Frontal cortex (tissue), 4 donors: ENCODE measurements around the gene ADGRA3. TPM values are rescaled to one million over a fixed set of nuclear protein-coding genes. Genes with fewer than 3 reads are reported as not detected.

Source experiments
- DNase-seq, 2 donors: peaks; one replicate each; pipeline ENCODE4 v3.0.0; 2012; ENCODE audit warnings: low spot score in 2 of 2
- FAIRE-seq: peaks from 2 replicates; lab custom pipeline; 2012; peaks lifted over from hg19 to GRCh38; lab: Jason Lieb, UNC
- total RNA-seq: library from RNA; depleted of rRNA; stranded (reverse); fragments of >200 nt; gene quantifications from one replicate; pipeline ENCODE4 v1.2.3, GENCODE V29; 2014
- donor health status: control.
- donor health status: control.
- donor health status: control.

ADGRA3 gene
- total RNA-seq, 1 donor from 2014 or later: 45.2 TPM

DNA sequence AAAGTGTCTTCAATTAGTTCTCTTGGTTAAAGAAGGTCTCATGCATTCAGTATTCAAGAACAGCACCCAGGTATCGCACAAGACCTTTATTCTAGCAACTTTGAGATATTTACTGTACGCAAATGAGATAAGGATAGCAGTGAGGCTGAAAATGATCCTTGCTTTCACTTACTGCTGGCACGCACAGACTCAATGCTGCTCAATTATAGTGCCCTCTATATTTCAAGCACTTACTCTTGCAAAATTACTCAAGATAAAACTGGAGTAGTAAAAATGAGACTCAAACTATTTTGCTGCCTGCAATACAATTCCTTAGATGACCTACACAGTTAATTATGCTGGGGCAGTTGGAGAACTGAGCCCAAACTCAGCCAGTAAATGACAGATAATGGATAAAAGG, 60.9 kb downstream of the ADGRA3 start:
- DNase-seq (no peak), FAIRE-seq (no peak)

DNA sequence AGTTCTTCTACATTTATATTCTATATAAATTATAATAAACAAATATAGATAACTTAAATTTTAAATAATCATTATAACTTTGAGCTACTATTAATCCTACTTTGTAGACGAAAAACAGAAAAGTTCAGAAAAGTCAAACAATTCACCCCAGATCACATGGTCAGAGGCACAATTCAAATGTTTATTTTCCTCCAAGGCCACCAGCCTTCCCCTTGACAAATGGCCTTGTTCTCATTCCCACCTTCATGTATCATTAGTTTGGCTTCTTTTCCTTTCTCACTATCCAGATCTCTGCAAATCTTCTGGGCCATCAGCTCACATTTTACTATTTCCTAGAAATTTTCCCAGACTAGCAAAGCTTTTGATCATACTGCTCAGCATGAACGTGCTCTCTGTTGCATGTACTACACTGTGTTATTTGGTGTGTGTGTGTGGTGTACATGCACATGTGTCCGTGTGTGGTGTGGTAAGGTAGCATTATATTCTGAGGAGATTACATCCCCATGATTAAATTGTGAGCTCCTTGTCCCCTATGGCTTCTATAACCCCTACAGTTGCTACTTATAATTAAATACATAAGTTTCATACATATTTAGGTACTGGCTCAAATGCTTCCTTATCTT, 61.5 kb downstream of the ADGRA3 start:
- DNase-seq (no peak), FAIRE-seq (no peak)

DNA sequence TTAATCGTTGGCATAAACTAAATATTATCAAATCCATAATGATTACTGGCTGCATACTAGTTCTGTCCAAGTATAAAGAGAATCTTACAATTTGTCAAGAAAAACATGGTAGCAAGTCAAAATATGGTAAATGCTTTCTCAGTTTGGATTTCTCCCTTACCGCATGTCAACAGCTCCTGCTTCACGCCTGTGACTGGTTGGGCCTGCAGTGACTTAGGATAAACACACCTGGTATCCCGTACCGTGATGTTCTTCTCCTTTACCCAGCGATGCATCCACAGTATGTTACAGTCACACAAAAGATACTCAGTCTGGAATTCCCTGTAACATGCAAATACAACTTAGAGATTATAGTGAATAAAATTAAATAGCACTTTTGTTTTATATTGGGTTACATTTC, 71.1 kb downstream of the ADGRA3 start:
- no peak for FAIRE-seq
- no peak for DNase-seq

DNA sequence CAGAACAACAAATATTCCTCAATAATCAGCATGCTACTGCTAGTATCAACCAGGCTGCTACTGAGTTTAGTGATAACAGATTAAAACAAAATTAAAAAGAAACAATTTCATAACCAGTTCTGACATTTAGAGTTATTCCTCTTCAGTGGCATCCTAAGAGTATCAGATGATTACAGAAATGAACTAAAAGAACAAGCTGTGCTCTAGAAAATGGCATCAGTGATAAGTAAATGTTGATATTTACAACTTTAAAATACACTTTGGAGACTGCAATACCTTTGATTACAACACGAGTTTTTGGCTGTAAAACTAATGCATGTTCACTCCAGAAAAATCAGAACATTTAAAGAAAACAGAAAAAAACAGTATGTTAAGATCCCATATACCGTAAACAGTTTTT, 72.9 kb downstream of the ADGRA3 start:
- no peak for FAIRE-seq

DNA sequence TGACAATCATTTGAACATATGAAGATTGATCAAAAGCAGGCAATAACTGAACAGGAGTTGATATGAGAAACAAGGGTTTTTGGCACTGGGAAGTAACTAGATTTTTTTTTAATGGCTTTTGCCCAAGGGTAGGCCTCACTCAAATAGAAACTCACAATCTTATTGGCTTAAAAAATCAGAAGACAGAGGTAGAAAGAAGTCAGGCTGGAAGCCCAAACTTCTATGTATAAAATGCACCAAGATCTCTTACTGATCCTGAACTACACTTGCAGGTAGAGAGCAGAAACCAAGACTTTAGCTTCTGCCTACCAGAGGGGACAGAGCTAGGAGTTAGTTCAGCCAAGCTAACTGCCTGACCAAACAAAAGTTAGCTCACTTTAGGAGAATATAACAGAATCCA, 74.9 kb downstream of the ADGRA3 start:
- no peak for DNase-seq
- no peak for FAIRE-seq

More for the DNA sequence above, 72.9 kb downstream of the ADGRA3 start:
- no peak for DNase-seq

DNA sequence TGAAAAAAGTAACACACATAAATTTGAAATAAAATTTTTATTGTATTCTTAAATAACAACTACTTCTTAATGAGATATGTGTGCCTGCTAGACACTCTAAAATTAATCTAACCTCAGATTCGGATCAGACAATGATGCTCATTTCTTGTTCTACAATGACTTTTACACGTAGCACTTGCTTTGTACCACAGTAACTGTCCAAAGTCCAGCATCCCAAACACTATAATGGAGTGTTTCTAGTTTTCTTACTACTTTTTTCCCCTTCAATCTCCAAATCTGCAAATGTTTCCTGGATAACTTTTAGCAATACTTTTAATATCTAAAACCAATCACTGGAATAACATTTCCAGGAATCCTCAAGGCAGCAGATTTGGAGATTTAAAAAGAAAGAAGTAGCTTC, 75.9 kb downstream of the ADGRA3 start:
- no peak for FAIRE-seq
- DNase-seq: no peak

DNA sequence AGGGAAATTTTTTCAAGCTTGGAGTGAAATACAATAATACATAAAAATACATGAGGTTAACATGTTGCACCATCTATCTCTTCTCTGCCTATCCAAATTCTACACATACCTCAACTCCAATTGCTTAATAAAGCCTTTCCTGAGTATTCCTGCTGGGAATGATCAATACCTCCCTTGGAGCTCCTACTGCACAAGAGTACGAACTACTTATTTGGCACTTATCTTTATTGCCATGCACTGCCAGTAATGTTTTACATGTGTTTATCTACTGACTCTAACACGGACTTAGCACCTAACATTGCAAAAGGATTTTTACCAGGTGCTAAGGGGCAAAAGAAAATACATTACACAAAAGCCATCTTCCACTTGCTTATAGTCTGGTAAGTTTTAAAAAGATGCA, 80.2 kb downstream of the ADGRA3 start:
- DNase-seq (no peak), FAIRE-seq (no peak)

DNA sequence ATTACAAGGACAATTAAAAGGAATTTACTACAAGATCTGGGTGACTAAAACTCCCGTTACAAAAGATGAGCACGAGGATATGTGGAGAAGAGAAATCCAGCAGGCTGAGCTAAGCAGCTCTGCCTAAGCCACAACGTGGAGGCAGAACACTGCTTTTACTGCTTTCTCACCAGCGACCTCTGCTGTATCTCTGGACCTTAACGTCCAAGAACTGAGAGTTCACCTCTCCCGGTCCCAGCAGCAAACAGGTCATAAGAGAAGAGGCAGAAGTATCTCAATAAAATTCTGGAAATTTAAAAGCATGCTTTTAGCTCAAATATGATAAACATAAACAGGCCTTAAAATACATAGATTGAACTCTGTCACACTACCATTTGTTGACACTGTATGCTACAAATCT, 81.0 kb downstream of the ADGRA3 start:
- FAIRE-seq: no peak
- DNase-seq: no peak

DNA sequence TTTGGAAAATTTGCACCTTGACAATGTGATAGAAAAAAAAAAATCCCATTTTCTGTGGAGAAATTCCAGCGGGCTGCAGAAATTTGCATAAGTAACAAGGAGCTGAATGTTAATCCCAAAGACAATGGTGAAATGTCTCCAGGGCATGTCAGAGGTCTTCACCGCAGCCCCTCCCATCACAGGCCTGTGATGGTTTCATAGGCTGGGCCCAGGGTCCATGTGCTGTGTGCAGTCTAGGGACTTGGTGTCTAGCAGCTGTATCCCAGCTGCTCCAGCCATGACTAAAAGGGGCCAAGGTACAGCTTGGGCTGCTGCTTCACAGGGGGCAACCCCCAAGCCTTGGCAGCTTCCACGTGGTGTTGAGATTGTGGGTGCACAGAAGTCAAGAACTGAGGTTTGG, 85.2 kb downstream of the ADGRA3 start:
- DNase-seq (no peak), FAIRE-seq (no peak)

DNA sequence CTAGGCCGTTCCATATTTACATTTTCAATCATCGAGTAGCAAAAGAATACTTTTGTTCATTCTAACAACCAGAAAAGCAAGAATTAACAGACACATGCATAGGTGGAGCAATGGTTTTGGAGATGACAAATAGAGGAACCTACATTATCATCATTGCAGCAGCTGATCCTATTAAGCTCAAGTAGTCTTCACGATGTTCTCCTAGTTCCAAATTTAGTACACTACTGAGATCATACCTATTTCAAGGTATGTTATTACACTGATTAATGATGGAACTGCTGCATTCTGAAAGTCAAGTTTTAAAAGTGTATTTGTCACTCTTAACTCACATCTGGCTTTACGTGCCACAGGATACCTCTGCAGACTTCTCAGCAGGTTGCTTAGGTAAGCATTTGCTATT, 87.4 kb downstream of the ADGRA3 start:
- FAIRE-seq (no peak), DNase-seq (no peak)

DNA sequence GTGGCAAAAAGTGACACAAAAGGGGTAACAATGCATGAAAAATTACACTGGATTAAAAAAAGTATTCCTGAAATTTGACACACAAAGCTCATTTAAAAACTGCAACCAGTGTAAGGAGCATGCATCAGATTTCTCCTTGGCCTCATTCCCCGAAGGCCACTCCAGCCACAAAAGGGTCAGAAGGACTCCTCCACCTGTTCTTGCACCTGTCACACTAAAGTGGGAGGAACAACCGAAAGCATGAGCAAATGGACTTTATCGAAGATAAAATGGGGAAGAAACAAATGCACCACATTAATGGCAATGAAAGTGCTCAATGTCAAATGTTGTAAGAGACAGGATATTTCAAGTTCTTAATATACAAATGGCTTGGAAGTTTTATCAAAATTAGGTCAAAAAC, 88.2 kb downstream of the ADGRA3 start:
- DNase-seq (no peak), FAIRE-seq (no peak)

DNA sequence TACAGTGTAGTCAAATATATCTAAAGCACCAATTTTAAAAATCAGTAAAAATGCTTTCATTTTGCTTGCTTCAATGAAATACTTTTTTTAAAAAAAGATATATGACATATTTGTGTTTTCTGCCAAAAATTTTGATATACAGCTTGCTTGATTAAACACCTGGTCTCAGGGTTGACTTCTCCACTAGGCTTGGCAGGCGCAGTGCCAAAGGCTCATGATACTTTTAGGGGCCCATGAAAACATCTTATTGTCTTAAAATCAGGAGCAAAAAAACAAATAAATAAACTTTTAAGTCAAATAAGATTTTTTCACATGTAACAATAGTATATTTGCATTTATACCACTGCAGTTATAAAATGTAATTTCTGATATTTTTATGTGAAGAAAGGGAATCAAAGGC, 95.6 kb downstream of the ADGRA3 start:
- no peak for DNase-seq

DNA sequence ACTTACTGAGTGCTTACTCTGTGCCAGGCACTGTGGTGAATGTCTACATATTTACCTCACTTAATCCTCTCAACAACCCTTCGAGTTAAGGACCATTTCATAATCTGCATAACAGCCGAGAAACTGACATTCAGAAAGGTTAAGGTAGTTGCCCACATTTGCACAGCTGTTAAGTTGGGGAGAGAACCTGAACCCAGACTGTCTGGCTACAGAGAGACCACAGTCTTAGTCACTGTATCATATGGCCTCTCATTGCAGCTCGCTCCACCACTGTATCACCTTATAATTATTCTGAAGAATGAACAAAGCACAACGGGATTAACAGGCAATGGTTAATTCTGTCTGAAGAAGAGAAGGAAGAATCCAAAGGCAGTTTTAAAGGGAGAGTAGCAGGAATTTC, 98.5 kb downstream of the ADGRA3 start:
- FAIRE-seq: no peak

More for the DNA sequence above, 95.6 kb downstream of the ADGRA3 start:
- FAIRE-seq: no peak

DNA sequence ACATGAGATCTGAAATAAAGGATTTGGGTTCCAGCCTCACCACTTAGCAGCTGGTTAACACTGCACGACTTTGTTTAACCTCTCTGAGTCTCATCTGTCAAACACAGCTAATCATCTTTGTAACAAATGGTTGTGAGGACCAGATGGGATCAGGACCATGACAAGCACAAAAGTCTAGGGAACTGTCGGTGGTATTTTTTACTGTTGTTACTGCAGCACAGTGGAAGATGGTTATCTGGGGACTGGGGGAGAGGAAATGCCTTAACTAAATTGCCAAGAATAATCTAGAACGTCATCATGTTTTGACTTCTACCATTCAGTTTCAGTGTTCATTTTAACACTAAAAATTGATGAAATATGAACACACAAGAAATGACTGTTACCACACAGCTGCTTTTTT, 99.5 kb downstream of the ADGRA3 start:
- no peak for DNase-seq
- no peak for FAIRE-seq

More for the DNA sequence above, 98.5 kb downstream of the ADGRA3 start:
- no peak for DNase-seq

DNA sequence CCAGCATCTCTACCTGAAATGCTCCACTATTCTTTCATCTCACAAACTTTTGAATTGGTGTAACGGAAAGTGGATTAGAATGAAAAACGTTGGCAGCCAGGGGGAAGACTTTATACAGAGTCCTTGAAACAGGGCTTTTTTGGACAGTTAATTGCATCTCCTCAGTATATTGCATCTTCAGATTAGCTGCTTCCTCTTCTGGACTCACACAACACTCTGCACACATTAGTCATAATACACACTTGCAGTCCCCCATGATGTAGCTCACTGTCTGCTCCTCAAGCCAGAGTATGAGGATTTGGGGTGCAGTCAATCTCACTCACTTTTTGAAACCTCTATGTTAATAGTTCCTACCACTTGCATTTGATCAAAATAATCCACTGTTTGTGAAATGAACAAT, 101.0 kb downstream of the ADGRA3 start:
- no peak for FAIRE-seq
- no peak for DNase-seq

DNA sequence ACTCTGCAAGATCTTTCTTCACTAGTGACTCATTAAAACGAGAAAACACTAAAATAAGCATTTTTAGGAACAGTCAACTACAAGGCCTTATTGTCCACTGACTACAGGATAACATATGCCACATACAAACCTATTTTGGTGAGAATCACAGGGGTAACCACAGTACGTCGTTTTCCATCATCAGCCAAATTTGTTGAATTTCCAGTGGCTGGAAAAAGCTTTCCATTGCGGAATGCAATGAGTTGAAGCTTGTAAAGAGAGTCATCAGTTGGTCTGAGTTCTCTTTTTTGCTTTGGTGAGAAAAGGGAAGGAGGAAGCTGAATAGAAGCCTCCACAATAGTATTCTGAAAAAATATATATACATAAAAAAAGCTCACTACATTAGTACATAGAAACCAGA, 102.4 kb downstream of the ADGRA3 start:
- FAIRE-seq: no peak
- no peak for DNase-seq

DNA sequence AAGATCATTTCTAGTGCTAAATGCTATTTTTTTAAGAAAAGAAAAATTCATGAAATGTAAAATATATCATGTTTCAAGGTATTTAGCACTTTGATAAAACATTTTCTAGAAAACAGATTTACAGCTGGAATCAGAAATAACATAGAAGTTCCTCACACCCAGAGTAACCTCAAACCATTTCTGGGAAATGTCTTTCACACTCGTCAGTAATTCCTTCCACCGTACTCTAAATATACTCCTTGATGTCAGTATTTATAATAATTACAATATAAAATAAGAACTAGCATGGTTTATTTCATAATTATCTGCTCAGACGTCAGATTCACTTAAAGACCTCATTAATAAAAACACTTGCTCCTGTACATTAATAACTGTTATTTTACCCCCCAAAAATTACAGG, 103.9 kb downstream of the ADGRA3 start:
- FAIRE-seq: no peak

DNA sequence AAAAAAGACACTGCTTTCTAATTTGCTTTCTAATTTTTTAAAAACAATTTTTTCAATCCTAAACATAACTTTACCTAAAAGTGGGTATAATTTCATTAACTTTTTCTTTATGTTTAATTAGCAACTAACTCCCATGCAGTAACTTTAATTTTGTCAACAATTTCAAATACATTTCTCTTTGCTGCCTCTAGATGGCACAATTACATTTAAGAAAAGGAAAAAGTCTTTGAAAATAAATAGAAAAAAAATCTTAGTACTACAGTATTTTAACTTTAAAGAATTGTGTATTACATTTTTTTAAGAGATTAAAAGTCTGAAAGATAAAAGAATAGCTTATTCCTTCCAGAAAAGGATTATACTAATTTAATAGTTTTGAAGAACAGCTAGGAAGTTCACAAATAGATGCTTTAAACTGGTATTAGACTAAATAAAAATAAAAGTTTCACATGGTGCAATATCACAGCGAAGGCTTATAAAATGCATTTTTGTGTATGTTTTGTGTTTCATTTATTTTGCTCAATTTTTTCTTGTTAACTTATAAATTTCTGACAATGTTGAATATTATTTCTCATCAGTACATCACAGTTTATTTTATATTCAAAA, 105.1 kb downstream of the ADGRA3 start:
- DNase-seq (no peak), FAIRE-seq (peak; percentile 99)

More for the DNA sequence above, 103.9 kb downstream of the ADGRA3 start:
- DNase-seq: no peak

DNA sequence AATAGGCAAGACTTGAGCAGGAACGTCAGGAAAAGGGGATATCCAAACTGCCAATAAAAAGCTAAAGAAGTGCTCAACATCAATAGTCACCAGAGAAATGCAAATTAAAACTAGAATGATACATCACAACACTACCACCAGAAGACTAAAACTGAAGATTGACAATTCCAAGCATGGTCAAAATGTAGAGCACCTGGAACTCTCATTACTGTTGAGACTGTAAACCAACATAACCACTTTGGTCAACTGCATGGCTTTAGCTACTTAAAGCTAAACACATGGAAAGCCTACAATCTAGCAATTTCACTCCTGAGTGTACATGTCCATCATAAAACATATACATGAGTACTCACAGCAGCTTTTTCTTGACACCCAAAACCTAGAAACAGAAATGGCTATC, 107.4 kb downstream of the ADGRA3 start:
- DNase-seq (no peak), FAIRE-seq (no peak)

DNA sequence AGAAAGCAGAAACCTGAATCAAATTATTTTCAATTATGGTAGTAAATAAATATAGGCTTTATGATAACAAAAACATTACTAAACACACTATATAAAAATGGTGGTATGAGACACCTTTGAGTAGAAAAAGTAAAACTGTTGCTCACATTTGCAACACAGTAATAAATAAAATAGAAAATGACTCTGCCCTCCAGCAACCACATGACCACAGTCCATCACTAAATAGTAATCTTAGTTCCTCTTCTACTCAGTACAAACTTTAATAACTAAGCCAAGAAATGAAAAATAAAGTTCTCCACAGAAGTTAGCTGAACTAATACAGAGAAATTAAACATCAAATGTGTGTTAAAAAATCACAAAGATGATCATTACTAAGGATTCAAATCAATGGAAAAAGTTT, 108.5 kb downstream of the ADGRA3 start:
- no peak for FAIRE-seq
- no peak for DNase-seq

DNA sequence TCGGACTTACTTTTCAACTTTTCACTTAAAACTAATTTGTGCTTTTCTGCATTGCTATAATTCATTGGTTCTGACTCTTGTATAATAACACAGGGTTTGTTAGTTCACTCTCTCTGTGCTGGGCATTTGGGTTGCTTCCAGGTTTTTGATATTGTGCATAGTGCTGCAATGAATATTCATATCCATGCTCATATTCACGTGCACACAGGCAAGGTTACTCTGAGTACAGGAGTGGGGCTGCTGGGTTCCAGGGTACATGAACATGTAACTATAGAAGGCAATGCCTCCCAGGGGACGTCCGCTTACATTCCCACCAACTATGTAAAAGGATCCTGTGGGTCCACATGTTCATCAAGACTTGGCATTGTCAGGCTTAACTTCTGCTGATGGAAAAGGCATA, 117.2 kb downstream of the ADGRA3 start:
- DNase-seq: no peak
- FAIRE-seq: no peak

DNA sequence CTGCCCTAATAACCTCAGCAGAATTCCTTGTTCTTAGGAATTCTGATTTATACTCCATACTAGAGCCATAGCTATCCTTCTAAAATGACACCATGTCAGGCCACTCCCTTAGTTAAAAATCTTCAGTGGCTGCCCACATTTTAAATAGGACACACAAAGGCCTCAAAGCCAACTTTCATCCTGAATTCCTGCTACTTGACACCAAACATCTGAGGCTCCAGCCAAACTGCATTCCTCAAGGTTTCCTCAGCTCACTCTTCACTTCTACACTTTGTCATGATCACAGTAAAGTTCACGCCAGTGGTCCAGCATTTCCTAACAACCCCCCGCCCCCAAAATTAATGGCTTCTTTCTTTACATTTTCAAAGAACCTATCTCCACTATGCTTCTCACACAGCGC, 124.3 kb downstream of the ADGRA3 start:
- no peak for DNase-seq
- FAIRE-seq: no peak
